GM10847 (cell line): Measurements from ENCODE around the gene RAD51B.

Experiments used
- POLR2A ChIP-seq: IDR thresholded peaks from 2 replicates; pipeline ENCODE4 v1.6.1; 2011; ENCODE audit not compliant: insufficient read length; ENCODE audit errors: extremely low read depth

RAD51B gene

GRCh38 chr14:68384881-68385280 lies 565.3 kb downstream of the RAD51B start:
- TF ChIP-seq POLR2A = no peak

GRCh38 chr14:68386446-68386845 lies 566.9 kb downstream of the RAD51B start:
- no peak for TF ChIP-seq POLR2A

- TF ChIP-seq POLR2A = no peak
These were observed 567.6 kb downstream of the RAD51B start for GRCh38 chr14:68386950-68387779.

- TF ChIP-seq POLR2A = no peak
These were observed 570.4 kb downstream of the RAD51B start for GRCh38 chr14:68389943-68390342.

- no peak for TF ChIP-seq POLR2A
These were observed 571.2 kb downstream of the RAD51B start for GRCh38 chr14:68390741-68391140.

- TF ChIP-seq POLR2A = no peak
These were observed 571.9 kb downstream of the RAD51B start for GRCh38 chr14:68391311-68392014.

GRCh38 chr14:68392393-68393141 lies 573.0 kb downstream of the RAD51B start:
- no peak for TF ChIP-seq POLR2A

- TF ChIP-seq POLR2A = no peak
These were observed 573.7 kb downstream of the RAD51B start for GRCh38 chr14:68393259-68393658.

- no peak for TF ChIP-seq POLR2A
These were observed 574.7 kb downstream of the RAD51B start for GRCh38 chr14:68394118-68394763.

GRCh38 chr14:68394764-68395143 lies 575.2 kb downstream of the RAD51B start:
- TF ChIP-seq POLR2A = no peak

GRCh38 chr14:68395604-68396003 lies 576.0 kb downstream of the RAD51B start:
- no peak for TF ChIP-seq POLR2A

- no peak for TF ChIP-seq POLR2A
These were observed 576.9 kb downstream of the RAD51B start for GRCh38 chr14:68396461-68396860.

GRCh38 chr14:68397371-68397811 lies 577.8 kb downstream of the RAD51B start:
- TF ChIP-seq POLR2A = no peak

- TF ChIP-seq POLR2A = no peak
These were observed 578.2 kb downstream of the RAD51B start for GRCh38 chr14:68397822-68398221.

- no peak for TF ChIP-seq POLR2A
These were observed 578.8 kb downstream of the RAD51B start for GRCh38 chr14:68398370-68398769.

GRCh38 chr14:68399971-68400370 lies 580.4 kb downstream of the RAD51B start:
- no peak for TF ChIP-seq POLR2A

GRCh38 chr14:68401317-68401716 lies 581.7 kb downstream of the RAD51B start:
- no peak for TF ChIP-seq POLR2A
